NCI-H446 treated with DMSO at 0.1 percent for 48 hours (cell line): ENCODE measurements around the gene TRIO.
A peak's percentile ranks its signal among the peaks of the same experiment; 100 is the strongest.

Experiments used
- DNase-seq: peaks from one replicate; lab custom pipeline; 2025; lab: John Stamatoyannopoulos, UW

Gene TRIO

GRCh38 chr5:14123551-14123950, 19.6 kb upstream of the TRIO start:
- no peak for DNase-seq

DNA sequence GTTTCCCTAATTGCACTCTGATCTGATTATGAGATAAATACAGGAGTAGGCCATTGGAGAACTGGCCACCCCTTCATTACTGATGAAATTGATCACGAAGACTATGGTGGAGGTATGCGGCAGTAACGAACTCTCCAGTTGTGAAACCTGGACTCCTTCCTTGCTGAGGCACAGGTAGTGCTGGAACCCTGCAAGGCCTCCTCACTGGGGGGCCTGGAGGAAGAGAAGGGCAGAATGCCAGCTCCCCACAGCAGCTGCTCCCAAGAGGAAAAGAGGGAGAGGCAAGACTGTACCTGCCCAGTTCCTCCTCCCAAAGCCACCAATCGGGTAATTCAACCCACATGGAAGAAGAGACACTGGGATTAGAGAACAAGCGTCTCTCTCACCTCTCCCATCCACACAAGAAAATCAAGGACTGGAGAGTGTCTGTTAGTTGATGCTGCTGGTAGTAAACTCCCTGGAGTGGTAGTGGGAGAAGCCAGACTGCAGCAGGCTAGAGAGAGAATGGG, 19.1 kb upstream of the TRIO start:
- DNase-seq, result no peak

GRCh38 chr5:14125262-14125661, 17.9 kb upstream of the TRIO start:
- DNase-seq, result no peak

DNA sequence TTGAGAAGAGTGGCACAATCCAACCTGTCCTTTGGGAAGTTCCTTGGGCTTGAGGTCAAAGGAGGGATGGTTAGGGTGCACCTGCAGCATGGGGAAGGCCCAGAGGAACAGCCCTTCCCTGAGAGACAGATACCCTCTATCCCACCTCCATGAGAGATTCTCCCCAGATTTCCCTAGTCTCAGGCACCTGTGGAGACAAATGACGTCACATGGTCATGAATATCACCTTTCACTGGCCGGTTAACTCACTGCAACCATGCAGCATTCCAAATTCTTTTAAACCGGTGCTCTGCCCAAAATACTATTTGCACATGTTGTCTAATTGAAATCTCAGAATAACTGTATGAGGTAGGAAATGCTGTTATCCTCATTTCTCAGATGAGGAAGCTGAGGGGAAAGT, 15.6 kb upstream of the TRIO start:
- no peak for DNase-seq

DNA sequence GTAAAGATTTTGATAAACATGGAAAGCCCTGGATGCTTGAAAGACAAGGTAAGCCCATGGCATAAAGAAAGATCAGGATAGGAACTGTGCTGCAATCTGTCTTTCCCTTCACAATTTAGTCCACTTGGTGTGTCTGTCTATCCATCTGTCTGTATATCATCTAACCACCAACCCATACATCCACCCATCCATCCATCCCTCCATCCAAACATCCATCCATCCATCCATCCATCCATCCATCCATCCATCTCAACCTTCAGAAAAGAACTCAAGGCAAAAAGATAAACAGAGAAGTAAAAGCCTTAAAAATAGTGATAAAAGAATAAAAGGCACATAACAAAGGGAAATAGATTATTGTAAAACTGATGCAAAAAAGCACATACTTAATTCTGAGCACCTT, 15.1 kb upstream of the TRIO start:
- no peak for DNase-seq

- DNase-seq, result no peak
Measured at GRCh38 chr5:14129123-14129522, 14.0 kb upstream of the TRIO start.

- DNase-seq, result no peak
Measured at GRCh38 chr5:14131855-14132503, 11.2 kb upstream of the TRIO start.

DNA sequence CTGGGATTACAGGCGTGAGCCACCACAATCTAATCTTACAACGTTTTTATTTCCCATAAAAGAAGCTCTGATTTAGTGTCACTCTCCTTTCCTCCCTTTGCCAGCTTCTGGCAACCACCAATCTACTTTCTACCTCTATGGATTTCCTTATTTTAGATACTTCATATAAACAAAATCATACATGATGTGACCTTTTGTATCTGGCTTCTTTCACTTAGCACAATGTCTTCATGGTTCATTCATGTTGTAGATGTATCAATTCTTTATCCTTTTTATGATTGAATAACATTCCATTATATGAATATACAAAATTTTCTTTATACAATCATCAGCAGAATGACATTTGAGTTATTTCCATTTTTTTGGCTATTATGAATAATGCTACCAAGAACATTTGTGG, 9.7 kb upstream of the TRIO start:
- DNase-seq, result no peak

GRCh38 chr5:14134083-14134482, 9.1 kb upstream of the TRIO start:
- DNase-seq, result no peak

GRCh38 chr5:14134771-14135170, 8.4 kb upstream of the TRIO start:
- DNase-seq, result no peak

DNA sequence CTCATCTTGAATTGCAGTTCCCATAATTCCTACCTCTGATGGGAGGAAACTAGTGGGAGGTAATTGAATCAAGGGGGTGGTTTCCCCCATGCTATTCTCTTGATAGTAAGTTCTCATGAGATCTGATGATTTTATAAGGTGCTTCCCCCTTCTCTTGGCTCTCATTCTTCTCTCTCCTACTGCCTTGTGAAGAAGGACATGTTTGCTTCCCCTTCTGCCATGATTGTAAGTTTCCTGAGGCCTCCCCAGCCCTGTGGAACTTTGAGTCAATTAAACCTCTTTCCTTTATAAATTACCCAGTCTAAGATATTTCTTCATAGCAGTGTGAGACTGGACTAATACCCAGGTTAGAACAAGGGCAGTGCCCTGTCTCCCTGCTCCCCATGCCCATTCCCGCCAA, 7.5 kb upstream of the TRIO start:
- DNase-seq, result no peak

DNA sequence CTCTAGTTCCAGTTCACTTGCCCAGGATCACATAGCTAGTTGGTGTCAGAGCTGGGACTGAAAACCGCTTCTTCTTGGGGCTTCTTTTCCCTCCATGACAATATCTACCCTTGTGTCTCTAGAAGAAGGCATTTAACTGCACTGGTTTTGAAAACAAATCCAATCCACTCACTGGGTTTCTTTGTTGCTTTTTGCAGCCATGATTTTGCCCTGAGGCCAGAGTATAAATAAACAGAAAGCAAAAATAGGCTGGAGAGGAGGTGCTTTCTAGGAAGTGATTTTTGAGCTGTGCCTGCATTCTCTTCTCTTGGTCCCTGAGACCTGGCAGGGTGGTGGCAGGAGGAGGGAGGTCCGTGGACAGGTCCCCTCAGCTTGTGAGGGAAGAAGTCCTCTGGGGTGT, 6.9 kb upstream of the TRIO start:
- DNase-seq, result no peak

DNA sequence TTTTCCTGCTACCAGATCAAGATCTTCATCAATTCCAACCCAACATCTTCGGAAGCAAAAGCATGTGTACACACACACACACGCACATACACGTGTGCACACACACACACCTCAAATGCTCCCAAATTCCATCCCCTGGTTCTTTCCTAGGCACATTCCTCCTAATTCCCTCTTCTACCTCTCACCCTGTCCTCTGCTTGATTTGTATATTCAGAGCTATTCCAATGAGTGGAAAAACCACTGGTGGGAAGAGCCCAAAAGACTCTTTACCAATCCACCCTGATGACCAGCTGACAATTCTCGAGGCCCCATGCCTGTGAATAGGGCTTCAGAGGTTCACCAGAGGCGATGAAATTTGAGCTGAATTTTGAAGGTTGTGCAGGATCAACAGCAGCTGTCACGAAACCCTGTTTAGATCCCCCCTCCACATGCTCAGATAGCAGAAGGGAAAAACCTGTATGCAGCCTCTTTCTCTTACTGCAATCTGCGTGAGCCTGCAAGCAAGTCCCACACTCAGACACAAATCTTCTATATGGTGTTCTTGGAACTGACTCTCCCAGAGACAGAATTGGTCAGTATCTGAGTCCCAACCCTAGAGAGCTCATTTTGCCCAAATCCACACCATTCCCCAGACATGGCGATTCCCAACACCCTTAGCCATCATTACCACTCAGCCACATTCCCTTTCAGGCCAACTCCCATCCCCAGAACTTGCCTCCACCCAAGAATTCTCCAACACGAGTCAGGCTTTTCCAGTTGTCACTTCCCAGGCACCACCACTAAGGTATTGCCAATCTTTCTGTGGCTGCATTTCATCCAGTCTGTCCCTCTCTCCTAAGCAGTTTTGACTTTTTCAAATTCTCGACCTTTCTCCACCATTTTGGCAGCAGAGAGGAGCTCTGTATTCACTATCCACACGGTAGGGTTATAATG, 4.3 kb upstream of the TRIO start:
- peak; percentile 36 for DNase-seq

- DNase-seq, result no peak
Measured at GRCh38 chr5:14141764-14142163, 1.4 kb upstream of the TRIO start.

- DNase-seq, result no peak
Measured at GRCh38 chr5:14142202-14142826, 828 bp upstream of the TRIO start.

DNA sequence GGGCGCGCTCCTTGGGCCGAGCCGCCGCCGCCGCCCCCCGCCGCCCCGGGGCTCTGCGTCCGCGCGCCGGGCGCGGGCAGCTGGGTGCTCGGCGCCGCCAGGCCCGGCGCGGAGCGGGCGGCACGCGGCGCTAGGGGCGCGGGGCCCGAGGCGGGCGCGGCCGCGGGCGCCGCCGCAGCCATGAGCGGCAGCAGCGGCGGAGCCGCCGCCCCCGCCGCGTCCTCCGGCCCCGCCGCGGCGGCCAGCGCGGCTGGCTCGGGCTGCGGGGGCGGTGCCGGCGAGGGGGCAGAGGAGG, 351 bp downstream of the TRIO start:
- DNase-seq, result no peak

DNA sequence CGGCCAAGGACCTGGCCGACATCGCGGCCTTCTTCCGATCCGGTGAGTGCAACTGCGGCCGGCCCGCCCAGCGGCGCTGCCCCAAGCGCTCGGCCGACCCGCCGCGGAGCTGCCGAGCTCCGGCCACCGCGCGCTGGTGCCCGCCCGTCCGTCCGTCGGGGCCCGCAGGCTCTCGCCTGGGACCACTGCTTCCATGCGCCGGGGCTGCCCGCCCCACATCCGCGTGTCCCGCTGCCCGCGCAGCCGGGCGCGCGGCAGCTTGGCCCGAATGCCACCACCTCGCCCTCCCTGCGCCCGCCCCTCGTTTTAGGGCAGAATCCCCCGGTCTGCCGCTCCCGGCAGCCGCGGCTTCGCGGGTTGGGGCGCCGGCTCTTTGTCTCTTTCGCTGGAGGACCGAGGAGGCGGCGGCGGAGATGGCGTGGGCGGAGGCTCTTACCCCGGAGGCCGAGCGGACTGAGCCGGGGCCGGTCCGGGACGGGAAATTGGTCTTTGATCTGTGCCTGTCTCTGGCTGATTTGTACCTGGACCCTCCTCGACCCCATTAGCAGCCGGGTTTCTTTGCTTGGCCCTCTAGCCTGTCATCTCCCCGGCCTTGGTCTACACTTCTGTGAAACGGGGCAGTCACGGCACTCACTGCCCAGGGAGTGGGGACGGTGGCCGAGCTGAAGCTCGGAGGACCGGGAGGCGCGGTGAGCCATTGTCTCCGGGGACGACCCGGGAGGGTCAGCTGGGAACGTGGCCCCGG, 871 bp downstream of the TRIO start:
- DNase-seq, result no peak

GRCh38 chr5:14144586-14145434, 1.7 kb downstream of the TRIO start:
- DNase-seq, result peak; percentile 75

DNA sequence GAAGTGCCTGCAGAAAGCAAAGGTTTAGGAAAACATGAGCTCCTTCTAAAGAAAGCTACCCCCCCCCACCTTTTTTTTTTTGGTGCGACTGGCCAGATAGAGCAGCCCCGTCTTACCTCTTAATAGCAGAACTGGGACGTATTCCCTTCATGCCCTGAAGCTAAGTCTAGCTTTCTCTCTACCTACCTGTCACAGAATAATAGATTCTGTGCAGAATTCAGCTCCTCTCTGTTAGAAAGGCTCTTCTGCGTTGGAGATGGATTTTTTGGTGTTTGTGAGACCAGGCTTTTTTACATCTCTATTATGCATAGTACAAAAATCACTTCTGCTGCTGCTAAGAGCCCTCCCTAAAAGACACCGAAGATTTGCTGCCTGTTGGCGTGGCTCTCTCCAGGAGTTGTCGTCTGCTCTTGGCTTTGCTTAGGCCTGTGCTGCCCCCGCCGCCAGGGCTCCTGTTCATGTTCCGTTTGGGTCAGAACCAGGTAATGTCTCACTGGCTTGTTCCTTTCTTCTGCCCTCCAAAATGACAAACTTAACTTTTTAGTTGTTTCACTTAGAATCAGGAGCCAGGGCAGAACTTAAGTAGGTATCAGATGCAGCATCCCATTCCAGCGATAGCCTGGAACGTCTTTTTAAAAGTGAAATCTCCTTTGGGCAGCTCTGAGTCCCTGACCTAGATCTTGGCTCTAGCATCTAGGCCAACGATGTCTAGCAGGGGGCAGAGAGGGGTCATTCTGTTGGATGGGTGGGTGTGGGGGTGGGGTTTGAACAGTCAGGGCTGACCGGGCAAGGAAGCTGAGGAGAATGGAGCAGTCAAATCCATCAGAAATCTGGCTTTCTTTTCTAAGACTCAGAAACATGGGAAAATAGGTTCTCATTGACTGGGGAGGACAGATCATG, 2.5 kb downstream of the TRIO start:
- no peak for DNase-seq

GRCh38 chr5:14146725-14147124, 3.6 kb downstream of the TRIO start:
- DNase-seq, result peak; percentile 25
